Suprapubic skin (tissue), 4 donors: ENCODE measurements around the gene ANGPTL7. TPM values are rescaled to one million over a fixed set of nuclear protein-coding genes. Genes with fewer than 3 reads are reported as not detected.

ENCODE experiments used
- DNase-seq, 2 donors: peaks; one replicate each; pipeline ENCODE4 v3.0.0-alpha.2; 2019; ENCODE audit warnings: low spot score in 2 of 2
- H3K27ac ChIP-seq: fragments of 200-600 bp; sonication (generic); one replicate; pipeline ENCODE4 v1.5.1; 2019
- H3K27me3 ChIP-seq: fragments of 200-600 bp; sonication (generic); one replicate; pipeline ENCODE4 v1.5.1; 2019
- H3K36me3 ChIP-seq: fragments of 200-600 bp; sonication (generic); one replicate; pipeline ENCODE4 v1.5.1; 2019
- H3K4me1 ChIP-seq: fragments of 200-600 bp; sonication (generic); one replicate; pipeline ENCODE4 v1.5.1; 2019
- H3K4me3 ChIP-seq: fragments of 200-600 bp; sonication (generic); one replicate; pipeline ENCODE4 v1.5.1; 2019; ENCODE audit warnings: mild to moderate bottlenecking
- H3K9me3 ChIP-seq: fragments of 200-600 bp; sonication (generic); one replicate; pipeline ENCODE4 v1.5.1; 2019
- EP300 ChIP-seq: sonication (generic); formaldehyde crosslinking; IDR thresholded peaks from one replicate; pipeline ENCODE4 v1.6.1; 2017; ENCODE audit warnings: antibody characterized with exemption
- POLR2A ChIP-seq, 2 donors: fragments of 450-650 bp; IDR thresholded peaks; one replicate each; pipeline ENCODE4 v1.6.1; 2017; ENCODE audit warnings: antibody characterized with exemption in 2 of 2, mild to moderate bottlenecking in 2 of 2, moderate library complexity in 2 of 2
- POLR2AphosphoS5 ChIP-seq, 3 donors: sonication (generic); formaldehyde crosslinking; IDR thresholded peaks; one replicate each; pipeline ENCODE4 v1.6.1; 2017; ENCODE audit warnings: antibody characterized with exemption in 3 of 3
- WGBS: methylation state at CpG from one replicate; pipeline ENCODE4 v1.1.5; 2018; 5-methylcytosine and 5-hydroxymethylcytosine counted together
- total RNA-seq, 4 donors: library from RNA; depleted of rRNA; stranded (reverse); fragments of >200 nt; gene quantifications; one replicate each; pipeline ENCODE4 v1.1.0, GENCODE V29; 2016
- TF ChIP-seq, protein P1 (sequence below), 2 donors: fragments of 200-600 bp in 1 of 2; fragments of 450-650 bp in 1 of 2; sonication (generic) in 1 of 2; IDR thresholded peaks; one replicate each; pipeline ENCODE4 v1.5.1; 2016 to 2019; ENCODE audit warnings: antibody characterized with exemption in 2 of 2, mild to moderate bottlenecking in 1 of 2, moderate library complexity in 1 of 2

ANGPTL7 gene
- total RNA-seq, 4 donors from 2014 or later: 2.8 to 18.6 (median 4.1) TPM

DNA sequence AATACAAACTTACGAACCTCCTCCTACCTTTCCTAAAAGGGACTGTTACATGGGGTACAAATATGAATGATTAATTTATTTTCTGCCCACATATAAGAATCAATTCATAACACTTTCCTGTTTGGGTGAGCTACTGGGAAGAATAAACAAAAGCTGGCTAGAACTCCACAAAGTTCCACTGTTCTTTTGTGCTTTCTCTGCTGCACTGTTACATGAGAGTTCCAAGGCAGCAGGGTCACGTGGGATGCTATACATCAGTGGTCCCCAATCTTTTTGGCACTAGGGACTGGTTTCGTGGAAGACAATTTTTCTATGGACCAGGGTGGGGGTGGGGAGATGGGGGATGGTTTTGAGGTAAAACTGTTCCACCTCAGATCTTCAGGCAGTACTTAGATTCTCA is 2.2 kb upstream of the ANGPTL7 start:
- H3K27ac ChIP-seq: no peak overlapping the region
- TF ChIP-seq EP300: no peak
- no peak for TF ChIP-seq POLR2AphosphoS5 (IDR thresholded peaks at IDR 0.05)
- TF ChIP-seq, protein P1, sequence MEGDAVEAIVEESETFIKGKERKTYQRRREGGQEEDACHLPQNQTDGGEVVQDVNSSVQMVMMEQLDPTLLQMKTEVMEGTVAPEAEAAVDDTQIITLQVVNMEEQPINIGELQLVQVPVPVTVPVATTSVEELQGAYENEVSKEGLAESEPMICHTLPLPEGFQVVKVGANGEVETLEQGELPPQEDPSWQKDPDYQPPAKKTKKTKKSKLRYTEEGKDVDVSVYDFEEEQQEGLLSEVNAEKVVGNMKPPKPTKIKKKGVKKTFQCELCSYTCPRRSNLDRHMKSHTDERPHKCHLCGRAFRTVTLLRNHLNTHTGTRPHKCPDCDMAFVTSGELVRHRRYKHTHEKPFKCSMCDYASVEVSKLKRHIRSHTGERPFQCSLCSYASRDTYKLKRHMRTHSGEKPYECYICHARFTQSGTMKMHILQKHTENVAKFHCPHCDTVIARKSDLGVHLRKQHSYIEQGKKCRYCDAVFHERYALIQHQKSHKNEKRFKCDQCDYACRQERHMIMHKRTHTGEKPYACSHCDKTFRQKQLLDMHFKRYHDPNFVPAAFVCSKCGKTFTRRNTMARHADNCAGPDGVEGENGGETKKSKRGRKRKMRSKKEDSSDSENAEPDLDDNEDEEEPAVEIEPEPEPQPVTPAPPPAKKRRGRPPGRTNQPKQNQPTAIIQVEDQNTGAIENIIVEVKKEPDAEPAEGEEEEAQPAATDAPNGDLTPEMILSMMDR (IDR thresholded peaks at IDR 0.05): no peak
- no peak for TF ChIP-seq POLR2A (IDR thresholded peaks at IDR 0.05)
- WGBS: 89% methylated on average over 3 of the region's 3 CpGs
- H3K27me3 ChIP-seq: no peaks in the 10 kb centered on the region
- DNase-seq: no peak
- H3K4me3 ChIP-seq: no peak overlapping the region
- no peaks in the 10 kb centered on the region for H3K4me1 ChIP-seq
- peaks cover 43% of the 10 kb centered on the region for H3K36me3 ChIP-seq
- no peaks in the 10 kb centered on the region for H3K9me3 ChIP-seq

DNA sequence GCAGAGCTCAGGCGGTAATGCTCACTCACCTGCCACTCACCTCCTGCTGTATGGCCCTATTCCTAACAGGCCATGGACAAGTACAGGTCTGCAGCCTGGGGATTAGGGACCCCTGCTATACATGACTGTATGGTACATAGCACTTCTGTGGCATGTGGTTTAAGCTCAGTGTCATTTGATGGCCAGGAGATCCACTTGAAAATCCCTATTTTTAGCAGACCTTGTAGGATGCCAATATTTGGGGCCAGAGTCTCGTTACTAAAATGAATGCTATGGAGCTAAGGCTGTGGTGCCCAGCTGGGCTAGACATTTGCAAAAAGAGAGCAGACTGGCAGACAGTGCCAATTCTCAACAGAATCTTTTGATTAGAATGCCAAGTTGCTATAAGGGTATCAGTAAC is 1.7 kb upstream of the ANGPTL7 start:
- H3K27me3 ChIP-seq: no peaks in the 10 kb centered on the region
- WGBS: 100% methylated on average over 2 of the region's 2 CpGs

GRCh38 chr1:11187931-11188330 is 1.2 kb upstream of the ANGPTL7 start:
- TF ChIP-seq, protein P1 (IDR thresholded peaks at IDR 0.05): no peak
- TF ChIP-seq POLR2A (IDR thresholded peaks at IDR 0.05): no peak
- no peak for TF ChIP-seq EP300
- no peak for TF ChIP-seq POLR2AphosphoS5 (IDR thresholded peaks at IDR 0.05)
- no peak overlapping the region for H3K27ac ChIP-seq
- peaks cover 45% of the 10 kb centered on the region for H3K36me3 ChIP-seq
- no peak for DNase-seq
- no peaks in the 10 kb centered on the region for H3K4me1 ChIP-seq
- no peaks in the 10 kb centered on the region for H3K9me3 ChIP-seq
- no peaks in the 10 kb centered on the region for H3K27me3 ChIP-seq
- no peak overlapping the region for H3K4me3 ChIP-seq
- WGBS: 68% methylated on average over 2 of the region's 2 CpGs

More for the DNA sequence above, 1.7 kb upstream of the ANGPTL7 start:
- Histone ChIP-seq H3K27ac (no peak overlapping the region), H3K4me3 (no peak overlapping the region), H3K36me3 (peaks cover 46% of the 10 kb centered on the region), H3K9me3 (no peaks in the 10 kb centered on the region), H3K4me1 (no peaks in the 10 kb centered on the region)
- TF ChIP-seq POLR2A (IDR thresholded peaks at IDR 0.05): no peak
- TF ChIP-seq, protein P1 (IDR thresholded peaks at IDR 0.05): no peak
- no peak for TF ChIP-seq EP300
- TF ChIP-seq POLR2AphosphoS5 (IDR thresholded peaks at IDR 0.05): no peak
- no peak for DNase-seq

DNA sequence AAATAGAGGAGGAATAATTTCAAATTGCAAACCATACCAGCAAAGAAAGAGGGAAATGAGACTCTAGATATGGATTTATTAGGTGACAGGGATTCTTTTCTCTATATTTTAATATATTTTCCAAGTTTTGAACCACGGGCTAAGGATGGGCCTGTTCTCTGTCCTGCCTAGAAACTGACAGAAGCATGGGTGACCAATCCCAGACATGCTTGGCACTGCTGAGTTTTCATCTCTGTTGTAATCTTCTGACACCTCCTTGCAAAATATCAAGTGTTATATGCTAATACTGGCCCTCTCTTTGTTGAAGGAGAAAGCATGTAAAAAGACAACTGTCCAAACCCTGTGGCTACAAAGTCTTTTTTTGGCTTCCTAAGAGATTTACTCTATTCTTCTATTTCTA is 774 bp upstream of the ANGPTL7 start:
- no peaks in the 10 kb centered on the region for H3K27me3 ChIP-seq
- no peak overlapping the region for H3K27ac ChIP-seq
- H3K36me3 ChIP-seq: peaks cover 50% of the 10 kb centered on the region
- H3K9me3 ChIP-seq: no peaks in the 10 kb centered on the region
- H3K4me3 ChIP-seq: no peak overlapping the region
- WGBS: 86% methylated on average over 1 of the region's 1 CpG
- DNase-seq: no peak
- TF ChIP-seq POLR2A (IDR thresholded peaks at IDR 0.05) (no peak), POLR2AphosphoS5 (IDR thresholded peaks at IDR 0.05) (no peak), EP300 (no peak)
- TF ChIP-seq, protein P1 (IDR thresholded peaks at IDR 0.05): no peak
- no peaks in the 10 kb centered on the region for H3K4me1 ChIP-seq

DNA sequence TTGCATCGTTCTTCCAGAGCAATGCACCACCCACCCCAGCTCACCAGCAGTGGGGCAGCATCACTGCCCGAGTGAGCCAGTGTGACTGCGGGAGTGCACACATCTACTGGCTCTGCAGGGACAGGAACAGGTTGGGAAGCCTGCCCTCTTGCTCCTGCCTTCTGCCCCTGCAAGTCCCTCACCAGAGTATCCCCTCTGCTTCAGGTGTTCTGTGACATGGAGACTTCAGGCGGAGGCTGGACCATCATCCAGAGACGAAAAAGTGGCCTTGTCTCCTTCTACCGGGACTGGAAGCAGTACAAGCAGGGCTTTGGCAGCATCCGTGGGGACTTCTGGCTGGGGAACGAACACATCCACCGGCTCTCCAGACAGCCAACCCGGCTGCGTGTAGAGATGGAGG is 4.2 kb downstream of the ANGPTL7 start:
- Histone ChIP-seq H3K27ac (no peak overlapping the region), H3K4me1 (no peaks in the 10 kb centered on the region), H3K27me3 (no peaks in the 10 kb centered on the region), H3K36me3 (peaks cover 75% of the 10 kb centered on the region), H3K9me3 (no peaks in the 10 kb centered on the region), H3K4me3 (no peak overlapping the region)
- 95% methylated on average over 11 of the region's 11 CpGs for WGBS
- TF ChIP-seq EP300: no peak
- no peak for TF ChIP-seq POLR2A (IDR thresholded peaks at IDR 0.05)
- TF ChIP-seq POLR2AphosphoS5 (IDR thresholded peaks at IDR 0.05): no peak
- TF ChIP-seq, protein P1 (IDR thresholded peaks at IDR 0.05): no peak
- DNase-seq: no peak
